Psoas muscle (tissue), 8 donors: ENCODE measurements around the gene SPAG7. TPM values are rescaled to one million over a fixed set of nuclear protein-coding genes. Genes with fewer than 3 reads are reported as not detected.
A peak's percentile ranks its signal among the peaks of the same experiment; 100 is the strongest.

ENCODE experiments used
- ATAC-seq, 4 donors: fragments of 200-7000 bp; cut with Tn5 transposase; one replicate each; pipeline ENCODE4 v1.9.1; 2020; ENCODE audit warnings: moderate library complexity in 3 of 4, mild to moderate bottlenecking in 2 of 4
- DNase-seq, 2 donors: peaks; one replicate each; pipeline ENCODE4 v3.0.0-alpha.2; 2020
- H3K27ac ChIP-seq: fragments of 200-600 bp; one replicate; pipeline ENCODE4 v1.8.0; 2022
- H3K27me3 ChIP-seq, 3 donors: fragments of 200-600 bp in 1 of 3; one replicate each; pipeline versions ENCODE4 v1.6.1 to v1.8.0; 2013 to 2022; ENCODE audit warnings: low read length in 2 of 3, mild to moderate bottlenecking in 2 of 3, moderate library complexity in 1 of 3; ENCODE audit not compliant: insufficient read depth in 3 of 3
- H3K36me3 ChIP-seq, 2 donors: fragments of 200-600 bp in 1 of 2; one replicate each; pipeline versions ENCODE4 v1.6.1 to v1.8.0; 2013 to 2022; ENCODE audit warnings: low read depth in 1 of 2, mild to moderate bottlenecking in 1 of 2, moderate library complexity in 1 of 2; ENCODE audit not compliant: insufficient read depth in 1 of 2
- H3K4me1 ChIP-seq: fragments of 200-600 bp; one replicate; pipeline ENCODE4 v1.8.0; 2022
- H3K4me3 ChIP-seq: fragments of 200-600 bp; one replicate; pipeline ENCODE4 v1.8.0; 2022; ENCODE audit warnings: mild to moderate bottlenecking
- H3K9me3 ChIP-seq: fragments of 200-600 bp; one replicate; pipeline ENCODE4 v1.8.0; 2022
- CTCF ChIP-seq: fragments of 200-600 bp; IDR thresholded peaks from one replicate; pipeline ENCODE4 v1.8.0; 2022; ENCODE audit warnings: antibody characterized with exemption
- WGBS, 3 donors: extraction: QIAGEN DNeasy Blood & Tissue Kit; methylation state at CpG; one replicate each; pipeline versions ENCODE4 v1.1.6 to v1.1.7; 2013; 5-methylcytosine and 5-hydroxymethylcytosine counted together
- intact Hi-C, 2 donors: fragments of 100-400 bp; cut with DNase I; formaldehyde crosslinking; loops; one replicate each; pipeline versions ENCODE4 v1.11.0 to v1.14.2; 2022
- polyA plus RNA-seq, 3 donors: library from polyadenylated mRNA; stranded (reverse); fragments of 200-250 nt; gene quantifications; one replicate each; pipeline ENCODE4 v1.2.3, GENCODE V29; 2013
- total RNA-seq, 4 donors: library from RNA; stranded (reverse); fragmentation: NEBNext Ultra II Directional in 2 of 4; extraction: Animal tissue kit (Norgen Biotek cat#: 25700) in 2 of 4; gene quantifications; one replicate each; pipeline versions ENCODE4 v1.2.1 to v1.2.4, GENCODE V29; 2021 to 2023
- donor health status: healthy with polysubstance abuse.
- donor health status: DM: no; HTN: no; CAD: no; lungs with moderate emphysema.
- donor health status: Bipolar disorder and iron deficiency.
- donor health status: healthy.
- donor health status: DM: yes; HTN: yes; CAD: no.
- donor health status: DM: no; HTN: no; CAD: no.
- donor health status: DM: no; HTN: no; CAD: no.
- donor health status: DM: yes; HTN: yes; CAD: no.

The SPAG7 gene
- total and polyA plus RNA-seq, 7 donors = 79.2 to 179 (median 117) TPM

GRCh38 chr17:4947010-4947410 is 20.6 kb downstream of the SPAG7 start:
- peak overlapping the region; percentile 97 for H3K4me3 ChIP-seq
- TF ChIP-seq CTCF = no peak
- H3K9me3 ChIP-seq = no peaks in the 10 kb centered on the region
- H3K4me1 ChIP-seq = peaks cover 33% of the 10 kb centered on the region
- WGBS, 3 donors = 15 to 27% (median 18%) methylated on average over 7 of the region's 7 CpGs
- intact Hi-C loops = no loop called here
- H3K27ac ChIP-seq = peak overlapping the region; percentile 96
- ATAC-seq (no peak), DNase-seq (peak in 1 of 2 donors; percentile 46)
- peaks cover 0 to 49% of the 10 kb centered on the region in 2 donors for H3K36me3 ChIP-seq
- no peaks in the 10 kb centered on the region for H3K27me3 ChIP-seq

GRCh38 chr17:4946312-4946976 is 21.2 kb downstream of the SPAG7 start:
- 19 to 27% (median 20%) methylated on average over 16 of the region's 16 CpGs for WGBS, 3 donors
- Histone ChIP-seq H3K36me3 (peaks cover 0 to 51% of the 10 kb centered on the region in 2 donors), H3K4me3 (peak overlapping the region; percentile 97), H3K27me3 (no peaks in the 10 kb centered on the region), H3K27ac (peak overlapping the region; percentile 96), H3K9me3 (no peaks in the 10 kb centered on the region), H3K4me1 (peaks cover 36% of the 10 kb centered on the region)
- no peak for DNase-seq
- TF ChIP-seq CTCF = no peak
- intact Hi-C loops = no loop called here
- ATAC-seq = no peak

- intact Hi-C loops = no loop called here
- no peak for ATAC-seq
- H3K36me3 ChIP-seq = peaks cover 0 to 51% of the 10 kb centered on the region in 2 donors
- 6 to 27% (median 24%) methylated on average over 3 to 4 of the region's 4 CpGs for WGBS, 3 donors
- TF ChIP-seq CTCF = no peak
- no peaks in the 10 kb centered on the region for H3K9me3 ChIP-seq
- peaks cover 41% of the 10 kb centered on the region for H3K4me1 ChIP-seq
- peak overlapping the region; percentile 96 for H3K27ac ChIP-seq
- no peaks in the 10 kb centered on the region for H3K27me3 ChIP-seq
- peak overlapping the region; percentile 97 for H3K4me3 ChIP-seq
- DNase-seq = no peak
Observed at GRCh38 chr17:4945944-4946280, 21.7 kb downstream of the SPAG7 start.

DNA sequence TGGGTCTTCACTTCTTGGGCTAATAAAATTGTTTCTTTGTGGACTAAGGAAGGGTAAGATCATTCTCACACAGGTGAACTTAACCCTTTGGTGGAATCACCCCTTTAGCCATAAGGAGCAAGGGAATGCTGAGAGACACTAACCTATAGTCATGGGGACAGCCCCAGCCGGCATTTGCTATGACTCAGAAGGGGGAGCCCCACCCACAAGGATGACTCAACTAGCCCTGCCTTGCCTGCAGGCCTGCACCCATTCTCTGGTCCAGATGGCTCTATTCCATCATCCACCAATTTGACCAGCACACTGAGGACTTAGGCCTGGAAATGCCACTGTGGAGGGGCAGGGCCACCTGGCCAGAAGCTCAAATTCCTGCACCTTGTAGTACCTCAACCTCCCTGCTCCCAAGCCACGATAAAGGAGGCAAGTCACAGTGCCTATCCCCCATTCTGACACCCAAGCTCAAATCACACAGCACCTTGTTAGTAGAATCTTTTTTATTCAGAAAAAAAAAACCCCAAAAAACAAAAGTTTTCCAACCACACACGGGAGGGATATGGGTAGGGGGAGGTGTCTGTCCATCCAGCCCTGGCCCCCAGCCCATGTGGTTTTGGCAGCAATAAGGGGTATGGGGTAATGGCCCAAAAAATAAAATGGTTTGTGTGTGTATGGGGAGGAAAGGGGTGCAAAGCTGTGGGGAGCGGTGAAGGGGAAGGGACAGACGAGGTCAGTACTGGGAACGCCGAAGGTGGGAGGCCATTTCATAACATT is 22.3 kb downstream of the SPAG7 start:
- WGBS, 3 donors = 23 to 35% (median 23%) methylated on average over 7 of the region's 7 CpGs
- H3K4me1 ChIP-seq = peaks cover 36% of the 10 kb centered on the region
- DNase-seq = peak; percentile 86 to 90
- no peak for TF ChIP-seq CTCF
- peak overlapping the region; percentile 96 for H3K27ac ChIP-seq
- peak; percentile 48 to 62 (median 58) for ATAC-seq
- H3K9me3 ChIP-seq = no peaks in the 10 kb centered on the region
- no peaks in the 10 kb centered on the region for H3K27me3 ChIP-seq
- H3K4me3 ChIP-seq = peak overlapping the region; percentile 97
- intact Hi-C loops = no loop called here
- peaks cover 0 to 51% of the 10 kb centered on the region in 2 donors for H3K36me3 ChIP-seq
